Measurements from ENCODE around the gene ZC3H6.

The ZC3H6 gene

DNA sequence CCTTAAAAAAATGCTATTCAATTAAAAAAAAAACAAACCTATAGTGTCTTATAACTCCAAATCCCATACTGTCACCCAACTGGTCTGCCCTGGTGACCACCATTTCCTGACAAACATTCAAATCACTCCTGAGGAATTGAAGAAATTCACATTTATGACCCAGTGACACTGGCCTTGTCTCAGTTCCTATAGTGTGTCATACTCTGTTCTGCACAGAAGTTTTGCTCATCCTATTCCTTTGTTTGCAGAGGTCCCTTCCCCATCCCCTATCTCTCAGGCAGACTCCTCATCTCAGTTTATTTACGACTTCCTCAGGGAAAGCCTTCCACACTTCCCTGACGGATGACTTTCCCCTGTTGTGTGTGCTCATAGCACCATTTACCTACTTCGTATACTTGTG, 14.7 kb downstream of the ZC3H6 start:
- Histone ChIP-seq H2BK12ac (ENCODE audit: low read length) (no peak overlapping the region), H3K4ac (ENCODE audit: low read length) (no peak overlapping the region), H3K27ac (replicated peaks; ENCODE audit: low read length) (no peak overlapping the region), H3K9me3 (replicated peaks in 1 of 2; ENCODE audit: control insufficient read depth in 2 of 2, insufficient read depth in 1 of 2, low read depth in 1 of 2, low read length in 2 of 2) (no peaks in the 10 kb centered on the region), H3K23ac (ENCODE audit: low read depth, low read length, poor library complexity) (no peak overlapping the region), H3K4me1 (ENCODE audit: control insufficient read depth in 2 of 2, insufficient read depth in 1 of 2, low read depth in 1 of 2, low read length in 2 of 2) (no peaks in the 10 kb centered on the region), H2BK15ac (ENCODE audit: low read length) (no peak overlapping the region), H3K4me2 (ENCODE audit: insufficient read depth, low read length, poor library complexity, severe bottlenecking) (no peak overlapping the region), H3K4me3 (ENCODE audit: low read length in 2 of 2) (no peak overlapping the region), H2BK120ac (ENCODE audit: low read depth, low read length) (no peak overlapping the region), H2AK5ac (ENCODE audit: low read depth, low read length) (no peak overlapping the region), H4K91ac (ENCODE audit: low read depth, low read length, poor library complexity) (no peak overlapping the region), H2BK5ac (ENCODE audit: low read length) (no peak overlapping the region), H4K8ac (ENCODE audit: low read depth, low read length) (no peak overlapping the region), H3K14ac (ENCODE audit: low read length) (no peak overlapping the region), H2AFZ (ENCODE audit: low read length) (no peak overlapping the region), H3K18ac (ENCODE audit: low read length) (no peak overlapping the region), H3K36me3 (replicated peaks in 1 of 2; ENCODE audit: control insufficient read depth in 2 of 2, insufficient read depth in 2 of 2, low read length in 2 of 2) (no peaks in the 10 kb centered on the region), H3K27me3 (ENCODE audit: control insufficient read depth in 3 of 3, insufficient read depth in 3 of 3, low read depth in 1 of 3, low read length in 3 of 3) (no peaks in the 10 kb centered on the region), H3K9ac (ENCODE audit: low read depth, low read length, poor library complexity) (no peak overlapping the region), H3K79me1 (ENCODE audit: low read depth, low read length) (no peaks in the 10 kb centered on the region)
- DNase-seq (ENCODE audit: low spot score), result no peak
- WGBS, 2 donors (ENCODE audit: extremely low coverage in 2 of 2, insufficient read length in 2 of 2, insufficient replicate concordance in 1 of 2), result no CpG with 5 or more reads among the region's 3 CpGs

DNA sequence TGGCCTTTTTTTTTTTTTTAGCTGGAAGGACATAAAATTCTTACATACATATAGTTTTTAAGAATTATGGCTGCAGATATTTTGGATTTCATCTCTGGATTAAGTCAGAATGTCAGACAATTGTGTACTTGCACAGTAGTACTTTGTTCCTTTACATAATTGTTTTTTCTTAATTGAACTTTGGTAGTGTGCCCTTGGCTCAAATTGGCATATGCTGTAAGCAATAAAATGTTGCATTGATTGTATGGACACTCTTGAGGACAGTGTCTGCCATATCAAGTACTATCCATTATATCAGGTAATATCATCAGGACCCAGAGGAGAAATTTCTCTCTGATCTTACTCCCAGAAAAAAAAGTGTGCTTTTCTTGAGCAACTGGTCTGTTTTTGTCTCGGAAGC, 15.3 kb downstream of the ZC3H6 start:
- Histone ChIP-seq H3K9ac (ENCODE audit: low read depth, low read length, poor library complexity) (no peak overlapping the region), H3K4ac (ENCODE audit: low read length) (no peak overlapping the region), H2AK5ac (ENCODE audit: low read depth, low read length) (no peak overlapping the region), H4K8ac (ENCODE audit: low read depth, low read length) (no peak overlapping the region), H3K23ac (ENCODE audit: low read depth, low read length, poor library complexity) (no peak overlapping the region), H2BK5ac (ENCODE audit: low read length) (no peak overlapping the region), H2BK120ac (ENCODE audit: low read depth, low read length) (no peak overlapping the region), H2AFZ (ENCODE audit: low read length) (no peak overlapping the region), H3K36me3 (replicated peaks in 1 of 2; ENCODE audit: control insufficient read depth in 2 of 2, insufficient read depth in 2 of 2, low read length in 2 of 2) (no peaks in the 10 kb centered on the region), H2BK15ac (ENCODE audit: low read length) (no peak overlapping the region), H2BK12ac (ENCODE audit: low read length) (no peak overlapping the region), H3K14ac (ENCODE audit: low read length) (no peak overlapping the region), H3K27ac (replicated peaks; ENCODE audit: low read length) (no peak overlapping the region), H3K4me2 (ENCODE audit: insufficient read depth, low read length, poor library complexity, severe bottlenecking) (no peak overlapping the region), H4K91ac (ENCODE audit: low read depth, low read length, poor library complexity) (no peak overlapping the region), H3K4me3 (ENCODE audit: low read length in 2 of 2) (no peak overlapping the region), H3K79me1 (ENCODE audit: low read depth, low read length) (no peaks in the 10 kb centered on the region), H3K4me1 (ENCODE audit: control insufficient read depth in 2 of 2, insufficient read depth in 1 of 2, low read depth in 1 of 2, low read length in 2 of 2) (no peaks in the 10 kb centered on the region), H3K18ac (ENCODE audit: low read length) (no peak overlapping the region), H3K9me3 (replicated peaks in 1 of 2; ENCODE audit: control insufficient read depth in 2 of 2, insufficient read depth in 1 of 2, low read depth in 1 of 2, low read length in 2 of 2) (no peaks in the 10 kb centered on the region), H3K27me3 (ENCODE audit: control insufficient read depth in 3 of 3, insufficient read depth in 3 of 3, low read depth in 1 of 3, low read length in 3 of 3) (no peaks in the 10 kb centered on the region)
- DNase-seq (ENCODE audit: low spot score), result no peak
- no CpG with 5 or more reads among the region's 1 CpG for WGBS, 2 donors (ENCODE audit: extremely low coverage in 2 of 2, insufficient read length in 2 of 2, insufficient replicate concordance in 1 of 2)

DNA sequence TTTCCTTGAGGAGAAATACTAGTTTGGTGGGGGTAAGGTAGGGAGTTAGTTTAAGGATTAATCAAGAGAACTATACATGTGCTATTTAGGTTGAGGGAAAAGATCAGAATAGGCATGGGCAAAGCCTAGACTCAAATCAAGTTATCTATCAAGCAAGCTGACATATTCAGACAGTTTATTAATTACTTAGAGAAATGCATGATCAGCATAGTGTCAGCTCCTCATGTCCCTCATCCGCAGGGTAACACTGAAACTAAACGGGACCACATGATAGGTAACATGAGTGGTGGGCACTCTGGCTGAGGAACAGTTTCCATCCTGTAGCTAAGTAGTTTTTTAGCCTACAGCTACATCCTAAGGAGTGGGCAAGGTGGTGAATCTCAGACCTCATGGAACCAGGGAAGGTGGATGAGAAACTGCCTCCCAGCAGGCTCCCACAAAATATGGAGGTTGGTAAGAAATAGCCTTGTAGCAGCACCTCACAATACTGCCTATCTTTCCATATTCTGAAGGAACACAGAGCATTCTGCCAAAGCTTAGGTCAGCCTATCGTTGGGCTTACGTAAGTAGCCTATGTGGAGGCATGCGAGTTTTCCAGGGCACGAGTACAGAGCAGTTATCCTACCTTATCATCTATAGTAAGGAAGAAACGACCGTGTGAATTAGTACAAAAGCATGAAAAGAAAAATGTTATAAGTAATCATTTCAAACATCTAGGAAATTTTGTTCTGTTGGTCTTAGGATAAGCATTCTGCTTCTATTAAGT, 18.4 kb downstream of the ZC3H6 start:
- no peak overlapping the region for H3K23ac ChIP-seq (ENCODE audit: low read depth, low read length, poor library complexity)
- no CpG with 5 or more reads among the region's 8 CpGs for WGBS, 2 donors (ENCODE audit: extremely low coverage in 2 of 2, insufficient read length in 2 of 2, insufficient replicate concordance in 1 of 2)

DNA sequence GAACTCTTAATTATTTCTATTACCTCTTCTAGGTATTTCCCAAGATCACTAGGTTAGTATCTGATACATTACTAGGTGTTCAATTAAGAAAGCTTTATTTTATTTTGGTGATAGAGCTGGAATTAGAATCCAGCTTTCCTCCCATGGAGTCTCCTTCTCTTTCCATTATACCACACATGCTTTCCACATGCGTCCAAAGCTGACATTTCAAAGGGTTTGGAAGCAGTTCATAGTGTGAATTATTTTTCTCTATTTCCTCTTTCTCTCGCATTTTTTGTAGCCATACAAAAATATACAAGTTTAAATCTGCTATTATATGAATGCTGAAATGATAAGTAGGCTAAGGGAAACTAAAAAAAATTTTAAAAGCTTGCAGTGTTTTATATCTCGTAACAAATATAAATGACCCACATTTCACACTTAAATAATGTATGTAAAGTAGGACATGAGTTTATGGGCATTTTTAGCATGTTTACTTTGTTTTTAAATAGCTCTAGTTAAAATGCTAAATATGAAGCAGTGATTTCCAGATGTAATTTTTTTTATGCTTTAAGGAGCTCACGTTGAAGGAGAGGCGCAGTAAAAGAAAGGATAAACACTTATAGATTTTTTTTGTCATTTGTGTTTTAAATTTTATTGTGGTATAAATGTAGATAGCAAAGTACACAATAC, 20.1 kb downstream of the ZC3H6 start:
- Histone ChIP-seq H3K4ac (ENCODE audit: low read length) (no peak overlapping the region), H3K4me2 (ENCODE audit: insufficient read depth, low read length, poor library complexity, severe bottlenecking) (no peak overlapping the region), H2BK12ac (ENCODE audit: low read length) (no peak overlapping the region), H2AK5ac (ENCODE audit: low read depth, low read length) (no peak overlapping the region), H2AFZ (ENCODE audit: low read length) (no peak overlapping the region), H2BK120ac (ENCODE audit: low read depth, low read length) (no peak overlapping the region), H3K4me3 (ENCODE audit: low read length in 2 of 2) (no peak overlapping the region), H4K8ac (ENCODE audit: low read depth, low read length) (no peak overlapping the region), H3K27ac (replicated peaks; ENCODE audit: low read length) (no peak overlapping the region), H2BK15ac (ENCODE audit: low read length) (no peak overlapping the region), H2BK5ac (ENCODE audit: low read length) (no peak overlapping the region), H3K14ac (ENCODE audit: low read length) (no peak overlapping the region), H3K79me1 (ENCODE audit: low read depth, low read length) (no peaks in the 10 kb centered on the region), H3K9ac (ENCODE audit: low read depth, low read length, poor library complexity) (no peak overlapping the region), H3K36me3 (replicated peaks in 1 of 2; ENCODE audit: control insufficient read depth in 2 of 2, insufficient read depth in 2 of 2, low read length in 2 of 2) (no peaks in the 10 kb centered on the region), H3K4me1 (ENCODE audit: control insufficient read depth in 2 of 2, insufficient read depth in 1 of 2, low read depth in 1 of 2, low read length in 2 of 2) (no peaks in the 10 kb centered on the region), H3K27me3 (ENCODE audit: control insufficient read depth in 3 of 3, insufficient read depth in 3 of 3, low read depth in 1 of 3, low read length in 3 of 3) (no peaks in the 10 kb centered on the region), H3K18ac (ENCODE audit: low read length) (no peak overlapping the region), H3K23ac (ENCODE audit: low read depth, low read length, poor library complexity) (no peak overlapping the region), H3K9me3 (replicated peaks in 1 of 2; ENCODE audit: control insufficient read depth in 2 of 2, insufficient read depth in 1 of 2, low read depth in 1 of 2, low read length in 2 of 2) (no peaks in the 10 kb centered on the region), H4K91ac (ENCODE audit: low read depth, low read length, poor library complexity) (no peak overlapping the region)
- DNase-seq (ENCODE audit: low spot score), result no peak
- 100% methylated on average over 1 of the region's 5 CpGs; no CpG with 5 or more reads in 1 of the 2 donors for WGBS, 2 donors (ENCODE audit: extremely low coverage in 2 of 2, insufficient read length in 2 of 2, insufficient replicate concordance in 1 of 2)

More for the DNA sequence above, 18.4 kb downstream of the ZC3H6 start:
- Histone ChIP-seq H3K4me3 (ENCODE audit: low read length in 2 of 2) (no peak overlapping the region), H4K91ac (ENCODE audit: low read depth, low read length, poor library complexity) (no peak overlapping the region), H2AFZ (ENCODE audit: low read length) (no peak overlapping the region), H3K14ac (ENCODE audit: low read length) (no peak overlapping the region), H3K27me3 (ENCODE audit: control insufficient read depth in 3 of 3, insufficient read depth in 3 of 3, low read depth in 1 of 3, low read length in 3 of 3) (no peaks in the 10 kb centered on the region), H3K4ac (ENCODE audit: low read length) (no peak overlapping the region), H3K9ac (ENCODE audit: low read depth, low read length, poor library complexity) (no peak overlapping the region), H3K36me3 (replicated peaks in 1 of 2; ENCODE audit: control insufficient read depth in 2 of 2, insufficient read depth in 2 of 2, low read length in 2 of 2) (no peaks in the 10 kb centered on the region), H3K18ac (ENCODE audit: low read length) (no peak overlapping the region), H3K79me1 (ENCODE audit: low read depth, low read length) (no peaks in the 10 kb centered on the region), H3K4me2 (ENCODE audit: insufficient read depth, low read length, poor library complexity, severe bottlenecking) (no peak overlapping the region), H3K27ac (replicated peaks; ENCODE audit: low read length) (no peak overlapping the region), H2AK5ac (ENCODE audit: low read depth, low read length) (no peak overlapping the region), H4K8ac (ENCODE audit: low read depth, low read length) (no peak overlapping the region), H2BK120ac (ENCODE audit: low read depth, low read length) (no peak overlapping the region), H3K4me1 (ENCODE audit: control insufficient read depth in 2 of 2, insufficient read depth in 1 of 2, low read depth in 1 of 2, low read length in 2 of 2) (no peaks in the 10 kb centered on the region), H2BK5ac (ENCODE audit: low read length) (no peak overlapping the region), H3K9me3 (replicated peaks in 1 of 2; ENCODE audit: control insufficient read depth in 2 of 2, insufficient read depth in 1 of 2, low read depth in 1 of 2, low read length in 2 of 2) (no peaks in the 10 kb centered on the region), H2BK12ac (ENCODE audit: low read length) (no peak overlapping the region), H2BK15ac (ENCODE audit: low read length) (no peak overlapping the region)
- no peak for DNase-seq (ENCODE audit: low spot score)
